HG03025 (cell line): Measurements from ENCODE around the gene LRRC74B.
"Not testable (repeated sequence)": the region's sequence is repeated elsewhere in the genome, so short reads cannot be mapped to it uniquely, and the experiment has no call there.

Experiments used
- ATAC-seq: cut with Tn5 transposase; IDR thresholded peaks from one replicate; pipeline ENCODE4 v1.9.1; 2021; ENCODE audit warnings: mild to moderate bottlenecking, moderate library complexity; ENCODE audit not compliant: unreplicated experiment, low FRiP score

The LRRC74B gene, protein sequence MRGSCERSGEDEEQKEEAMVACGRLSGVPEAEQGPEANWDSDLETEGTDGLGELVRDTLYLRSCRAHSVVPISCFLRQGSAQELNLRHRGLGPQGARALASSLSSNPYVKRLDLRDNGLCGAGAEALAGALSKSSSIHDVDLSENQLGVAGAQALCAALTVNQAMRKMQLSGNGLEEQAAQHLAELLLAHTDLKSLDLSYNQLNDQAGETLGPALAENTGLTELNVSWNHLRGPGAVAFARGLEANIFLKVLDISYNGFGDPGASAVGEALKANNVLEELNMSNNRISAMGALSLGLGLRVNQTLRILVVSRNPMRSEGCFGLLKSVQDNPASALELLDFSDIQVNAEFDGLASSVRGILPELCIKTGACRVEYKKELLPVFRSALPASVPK

GRCh38 chr22:21045585-21046294 lies at the start of gene LRRC74B:
Gene LRRC74B (plus strand): TSS chr22:21045946. CDS start chr22:21045987, 41 bp downstream.
- ATAC-seq: peak; percentile 64

DNA sequence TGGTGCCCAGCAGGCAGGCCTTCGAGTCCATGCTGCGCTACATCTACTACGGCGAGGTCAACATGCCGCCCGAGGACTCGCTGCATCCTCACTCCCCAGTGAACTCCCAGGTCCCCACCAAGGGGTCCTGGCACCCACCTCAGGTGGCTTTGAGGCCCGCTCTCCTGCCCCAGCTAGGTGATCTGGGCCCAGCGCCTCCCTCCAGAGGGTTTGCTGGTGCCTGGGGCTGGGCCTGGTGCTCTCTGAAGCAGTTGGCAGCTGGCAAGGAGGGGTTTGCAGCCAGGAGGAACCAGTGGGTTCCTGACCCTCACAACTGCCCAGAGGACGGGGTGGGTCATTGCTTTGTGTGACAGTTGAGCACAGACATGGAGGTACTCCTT lies 49.7 kb upstream of the LRRC74B start:
- ATAC-seq: no peak

DNA sequence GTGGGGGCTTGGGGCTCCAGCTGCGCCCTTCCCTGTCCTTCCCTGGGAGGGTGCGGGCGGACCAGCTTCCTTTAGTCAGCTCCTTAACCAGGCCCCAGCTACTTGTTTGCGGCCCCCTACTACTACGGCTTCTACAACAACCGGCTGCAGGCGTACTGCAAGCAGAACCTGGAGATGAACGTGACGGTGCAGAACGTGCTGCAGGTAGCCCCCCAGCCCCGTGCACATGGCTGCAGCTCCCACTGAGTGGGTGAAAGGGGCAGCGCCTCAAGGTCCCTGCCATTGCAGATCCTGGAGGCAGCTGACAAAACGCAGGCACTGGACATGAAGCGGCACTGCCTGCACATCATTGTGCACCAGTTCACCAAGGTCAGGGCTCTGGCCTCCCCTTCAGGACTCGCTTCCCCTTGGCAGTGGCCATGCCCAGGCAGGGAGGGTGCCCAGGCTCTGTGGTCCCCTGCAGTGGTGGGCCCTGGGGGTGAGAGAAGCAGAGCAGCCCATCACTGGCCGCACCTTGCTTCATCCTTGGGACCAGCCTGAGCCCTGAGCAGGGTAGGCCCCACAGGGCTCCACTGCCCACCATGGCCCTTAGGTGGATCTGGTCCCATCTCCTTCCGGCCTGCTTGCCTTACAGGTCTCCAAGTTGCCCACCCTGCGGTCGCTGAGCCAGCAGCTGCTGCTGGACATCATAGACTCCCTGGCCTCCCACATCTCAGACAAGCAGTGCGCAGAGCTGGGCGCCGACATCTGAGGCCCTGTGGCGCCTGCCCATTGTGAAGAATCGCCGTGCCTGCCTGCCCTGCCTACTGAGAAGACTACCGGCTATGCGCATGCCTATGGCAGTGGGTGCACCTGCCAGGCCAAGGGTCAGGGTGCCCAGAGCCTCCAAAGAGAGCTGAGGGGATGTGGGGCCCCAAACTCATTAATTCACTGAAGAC lies 48.9 kb upstream of the LRRC74B start:
- ATAC-seq: no peak

- no peak for ATAC-seq
Measured at GRCh38 chr22:20997536-20998257, 48.0 kb upstream of the LRRC74B start.

DNA sequence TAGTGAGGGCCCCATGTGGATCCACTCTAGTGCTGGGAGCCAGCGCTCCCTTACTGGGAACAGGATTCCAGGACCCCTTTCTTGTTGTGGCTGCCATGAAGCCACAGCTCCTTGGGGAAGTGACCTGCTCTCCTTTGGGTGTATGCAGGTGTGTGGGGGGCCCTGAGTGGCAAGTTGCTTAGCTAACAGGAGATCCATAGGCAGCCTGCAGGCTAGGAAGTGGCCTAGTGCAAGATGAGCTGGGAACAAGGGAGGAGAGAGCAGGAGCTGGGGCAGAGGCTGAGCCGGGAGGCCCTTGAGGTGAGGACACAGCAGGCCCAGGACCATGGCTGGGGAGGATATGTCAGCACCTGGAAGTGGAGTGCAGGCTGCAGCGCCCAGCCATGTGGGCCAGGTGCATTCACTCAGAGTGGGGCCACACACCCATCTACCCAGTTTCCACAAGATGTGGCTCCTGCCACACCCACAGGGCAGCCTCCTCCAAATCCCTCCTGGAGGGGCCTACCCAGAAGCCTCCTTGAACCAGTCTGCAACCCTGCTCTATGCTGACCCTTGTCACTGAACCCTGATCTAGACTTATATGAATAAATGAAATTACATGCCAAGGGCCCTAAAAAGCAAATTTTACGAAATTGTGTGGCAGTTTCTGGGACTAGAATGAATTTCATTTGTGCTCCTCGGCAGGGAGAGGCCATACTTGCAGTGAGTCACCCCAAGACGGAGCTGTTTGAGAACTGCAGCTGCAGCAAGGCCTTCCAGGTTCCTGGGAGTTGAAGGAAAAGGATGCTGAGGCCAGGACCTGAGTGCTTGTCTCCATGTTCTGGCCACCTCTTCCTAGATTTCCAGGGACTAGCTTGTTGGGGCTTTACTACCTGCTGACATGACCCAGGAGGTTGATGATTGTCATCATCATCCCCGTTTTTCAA lies 47.1 kb upstream of the LRRC74B start:
- ATAC-seq: no peak

GRCh38 chr22:20999350-21000206 lies 46.2 kb upstream of the LRRC74B start:
- no peak for ATAC-seq

DNA sequence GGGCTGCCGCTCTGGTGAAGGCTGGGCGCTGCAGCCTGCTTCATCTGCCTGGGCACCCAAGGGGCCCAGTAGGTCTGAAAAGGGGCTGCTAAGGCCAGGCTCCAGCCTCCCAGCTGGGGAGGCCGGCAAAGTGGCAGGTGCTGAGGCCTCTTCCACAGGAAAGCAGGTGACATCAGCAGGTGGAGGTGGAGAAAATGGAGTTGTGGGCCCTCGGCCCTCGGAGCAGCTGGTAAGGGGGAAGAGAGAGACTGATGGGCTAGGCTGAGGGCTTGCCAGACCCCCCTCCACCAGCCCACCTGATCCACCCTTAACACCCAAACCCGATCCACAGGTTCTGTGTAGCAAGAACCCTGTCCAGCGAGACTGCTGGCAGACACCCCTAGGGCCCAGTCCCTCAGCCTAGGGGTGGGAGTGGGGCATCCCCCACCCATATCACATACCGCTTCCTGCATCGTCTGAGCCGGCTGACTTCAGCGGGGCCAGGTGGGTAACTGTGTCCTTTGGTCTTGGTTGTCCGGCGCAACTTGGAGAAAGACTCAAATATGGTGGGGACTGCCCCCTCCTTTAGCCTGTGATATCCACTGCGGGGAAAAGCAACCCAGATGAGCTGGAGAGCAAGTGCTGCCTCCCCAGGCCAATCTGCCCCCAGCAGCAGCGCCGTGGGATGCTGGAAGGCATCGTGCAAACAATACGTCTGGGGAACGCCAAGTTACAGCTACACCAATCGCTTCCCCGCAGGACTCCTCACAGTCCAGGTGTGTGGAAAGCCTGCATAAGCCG lies 45.3 kb upstream of the LRRC74B start:
- ATAC-seq: no peak

GRCh38 chr22:21000987-21001600 lies 44.7 kb upstream of the LRRC74B start:
- no peak for ATAC-seq

- ATAC-seq: peak; percentile 82
Measured at GRCh38 chr22:21001601-21002325, 44.0 kb upstream of the LRRC74B start, which contains the start of gene THAP7. Gene THAP7 (minus strand): TSS chr22:21002118. CDS start chr22:21001911, 207 bp downstream.

DNA sequence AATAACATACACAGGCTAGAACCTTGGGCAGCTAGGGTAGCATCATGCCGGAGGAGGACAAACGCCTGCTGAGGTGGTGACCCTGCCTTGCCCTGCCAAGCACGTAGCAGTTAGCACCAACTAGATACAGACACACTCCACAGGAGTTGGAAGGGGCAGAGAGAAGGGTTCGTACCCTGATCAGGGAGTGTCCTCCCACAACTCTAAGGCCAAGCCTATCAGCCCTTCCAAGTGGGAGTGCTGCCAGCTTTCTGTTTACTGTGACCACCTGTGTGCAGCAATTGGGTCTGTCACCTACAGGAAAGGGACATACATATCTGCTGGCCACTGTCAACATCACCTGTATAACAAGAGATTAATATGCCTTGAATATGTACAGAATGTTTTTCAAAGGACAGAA lies 42.0 kb upstream of the LRRC74B start:
- ATAC-seq: no peak

DNA sequence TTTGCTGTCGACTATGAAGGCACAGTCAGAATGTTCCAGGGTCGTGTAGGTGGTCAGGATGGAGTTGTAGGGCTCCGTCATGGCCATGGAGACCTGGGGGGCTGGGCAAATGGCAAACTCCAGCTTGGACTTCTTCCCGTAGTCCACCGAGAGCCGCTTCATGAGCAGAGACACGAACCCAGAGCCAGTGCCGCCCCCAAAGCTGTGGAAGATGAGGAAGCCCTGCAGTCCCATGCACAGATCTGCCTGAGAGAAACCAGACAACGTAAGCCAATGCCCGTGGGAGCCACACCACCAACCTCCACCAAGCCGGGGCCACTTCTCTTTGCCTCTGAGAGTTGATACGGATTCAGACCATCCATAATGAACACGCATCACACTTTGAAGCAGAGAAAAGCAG lies 36.5 kb upstream of the LRRC74B start:
- not testable (repeated sequence) for ATAC-seq

GRCh38 chr22:21009638-21010425 lies 35.9 kb upstream of the LRRC74B start:
- ATAC-seq: no peak

DNA sequence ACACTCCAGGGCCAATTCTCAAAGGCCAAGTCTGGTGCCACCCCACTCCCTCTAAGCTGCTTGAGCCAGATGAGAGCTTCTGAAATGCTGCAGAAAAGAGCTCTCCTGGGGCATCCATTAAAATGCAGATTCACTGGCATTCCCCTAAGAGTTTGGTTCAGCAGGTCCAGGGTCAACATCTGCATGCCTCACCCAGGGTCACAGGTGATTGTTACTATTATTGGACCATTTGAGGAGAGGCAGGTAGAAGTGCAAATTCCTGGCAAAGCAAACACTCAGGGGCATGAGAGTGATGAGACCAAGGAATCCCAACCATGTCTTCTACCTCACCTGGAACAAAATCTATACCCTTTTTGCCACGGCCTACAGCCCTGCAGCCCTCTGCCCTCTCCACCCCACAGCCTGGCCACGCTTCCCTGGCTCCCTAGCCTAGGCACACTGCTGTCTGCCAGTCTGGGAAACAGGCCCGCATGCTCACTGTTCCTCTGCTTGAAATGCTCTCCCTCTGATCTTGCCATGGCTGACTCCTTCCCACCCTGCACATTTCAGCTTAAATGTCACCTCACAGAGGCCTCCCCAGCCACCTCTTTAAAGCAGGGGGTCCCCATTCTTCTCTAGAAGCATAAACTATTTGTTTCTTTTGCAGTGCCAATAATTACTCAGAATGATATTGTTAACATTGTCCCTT lies 35.2 kb upstream of the LRRC74B start:
- ATAC-seq: no peak

DNA sequence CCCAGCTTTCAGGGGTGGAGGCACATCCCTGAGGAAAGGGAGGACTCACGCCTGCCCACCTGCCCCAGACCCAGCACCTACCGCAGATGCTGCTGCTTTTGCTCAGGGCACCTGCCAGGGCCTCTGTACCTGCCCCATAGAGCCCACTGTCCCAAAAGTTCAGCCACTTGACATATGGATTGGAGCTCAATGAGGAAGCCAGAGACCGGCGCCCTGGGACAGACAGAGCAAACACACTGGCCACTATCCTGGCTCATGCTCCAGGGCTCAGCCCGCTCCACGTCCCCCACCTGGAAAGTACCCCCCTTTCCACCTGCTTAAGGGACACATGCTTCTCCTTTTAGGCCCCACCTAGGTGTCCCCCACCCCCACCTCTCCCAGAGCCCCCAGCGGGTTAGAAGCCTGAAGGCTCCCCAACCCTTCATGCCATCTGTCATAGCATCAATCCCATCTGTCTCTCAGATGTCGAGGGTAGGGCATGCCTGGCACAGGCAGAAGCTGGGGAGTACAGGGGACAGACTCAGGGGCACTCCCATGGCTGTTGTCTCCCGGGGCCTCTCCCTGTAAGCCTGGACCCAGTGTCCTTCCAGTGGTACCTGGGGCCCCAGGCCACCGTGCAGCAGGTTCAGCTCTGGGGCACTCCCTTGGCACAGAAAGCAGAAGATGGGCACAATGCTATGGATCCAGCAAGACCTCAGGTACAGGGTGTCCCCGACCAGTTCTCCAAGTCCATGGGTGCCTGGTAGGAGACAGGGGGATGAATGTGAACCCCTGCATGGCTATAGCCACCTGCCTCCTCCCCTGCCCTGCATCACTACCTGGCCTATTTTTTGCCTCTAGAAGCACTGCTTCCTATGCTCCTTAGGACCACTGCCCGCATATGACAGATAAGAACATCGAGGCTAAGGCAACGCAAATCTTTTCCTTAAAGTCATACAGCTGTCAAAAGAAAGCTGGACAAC lies 33.0 kb upstream of the LRRC74B start:
- no peak for ATAC-seq
